HS-5 (cell line): Measurements from ENCODE around the gene SLC12A1.

Experiments
- DNase-seq: peaks from one replicate; pipeline ENCODE4 v3.0.0-alpha.2; 2012; ENCODE audit warnings: low read depth

SLC12A1 gene

DNA sequence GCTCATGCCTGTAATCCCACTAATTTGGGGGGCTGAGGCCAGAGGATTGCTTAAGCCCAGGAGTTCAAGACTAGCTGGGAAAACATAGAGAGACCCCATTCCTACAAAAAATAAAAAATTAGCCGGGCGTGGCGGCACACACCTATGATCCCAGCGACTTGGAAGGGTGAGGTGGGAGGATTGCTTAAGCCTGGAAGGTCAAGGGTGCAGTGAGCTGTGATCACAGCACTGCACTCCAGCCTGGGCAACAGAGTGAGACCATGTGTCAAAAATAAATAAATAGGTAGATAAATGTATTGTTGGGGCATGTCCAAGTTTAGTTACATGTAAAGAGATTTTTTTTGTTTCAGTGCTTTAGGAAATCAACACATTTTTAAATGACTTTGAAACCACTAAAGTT is 36.4 kb downstream of the SLC12A1 start:
- no peak for DNase-seq

DNA sequence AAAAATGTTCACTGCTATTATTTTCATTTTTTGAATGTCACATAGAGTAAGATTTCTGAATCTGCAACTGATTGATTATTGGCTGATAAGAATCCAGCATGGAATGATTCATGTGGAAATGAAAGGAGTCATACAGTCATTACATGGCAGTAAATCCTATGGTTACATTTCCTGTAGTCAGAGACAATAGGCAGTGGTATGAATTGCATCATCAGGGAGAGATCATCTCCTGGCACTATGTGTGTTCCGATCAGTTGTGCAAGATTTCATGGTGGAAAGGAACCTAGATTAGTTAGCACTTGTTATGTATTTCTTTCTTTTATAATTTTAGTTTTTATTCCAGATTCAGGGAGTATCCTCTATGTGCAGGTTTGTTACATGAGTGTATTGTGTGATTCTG is 38.8 kb downstream of the SLC12A1 start:
- DNase-seq: peak; percentile 70

DNA sequence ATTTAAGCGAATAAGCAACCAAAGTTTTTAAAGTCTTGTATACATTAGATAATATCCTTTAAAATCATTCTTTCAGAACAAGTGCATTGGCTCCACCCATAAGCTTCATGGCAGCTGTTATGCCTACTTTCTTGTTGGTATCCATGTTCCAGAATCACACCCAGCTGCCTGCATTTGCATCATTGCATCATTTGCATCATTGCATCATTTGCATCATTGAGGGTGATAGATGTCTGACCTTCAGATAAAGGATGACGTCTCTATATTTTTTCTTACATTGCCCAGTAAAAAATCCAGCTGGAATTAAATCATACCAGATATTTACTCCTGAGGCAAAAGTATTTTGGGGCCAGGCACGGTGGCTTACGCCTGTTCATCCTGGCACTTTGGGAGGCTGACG is 42.3 kb downstream of the SLC12A1 start:
- DNase-seq: no peak

DNA sequence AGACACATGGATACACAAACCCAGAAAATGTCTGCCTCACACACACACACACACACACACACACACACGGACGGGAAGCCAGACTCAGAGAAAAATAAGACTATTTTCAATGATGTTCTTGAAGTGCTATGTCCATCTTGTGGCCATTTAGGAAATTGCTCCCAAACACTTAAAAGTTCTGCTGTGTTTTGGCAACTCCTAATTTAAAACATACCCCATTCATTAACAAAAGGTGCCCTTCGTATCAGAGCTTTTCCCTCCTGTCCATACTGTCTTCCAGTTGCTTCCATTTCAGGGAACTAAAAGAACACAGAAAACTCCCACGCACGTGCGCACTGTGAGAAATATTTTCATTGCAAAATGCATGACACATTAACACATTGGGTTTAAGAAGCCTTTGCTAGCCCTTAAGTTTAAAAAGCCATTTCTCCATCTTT is 44.6 kb downstream of the SLC12A1 start:
- DNase-seq: peak; percentile 53

DNA sequence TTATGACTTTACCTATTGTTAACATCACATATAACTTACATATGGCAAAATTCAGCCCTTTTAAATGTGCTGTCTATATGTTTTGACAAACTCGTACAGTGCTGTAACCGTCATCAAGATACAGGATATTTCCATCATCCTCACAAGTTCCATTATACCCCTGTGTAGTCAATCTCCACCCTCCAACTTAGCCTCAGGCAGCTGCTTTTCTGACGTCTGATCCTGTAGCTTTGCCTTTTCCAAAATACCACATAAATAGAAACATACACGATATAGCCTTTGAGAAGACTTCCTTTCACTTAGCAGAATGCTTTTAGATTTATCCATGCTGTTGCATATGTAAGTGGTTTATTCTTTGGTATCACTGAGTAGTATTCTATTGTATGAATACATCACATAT is 47.1 kb downstream of the SLC12A1 start:
- DNase-seq: no peak

DNA sequence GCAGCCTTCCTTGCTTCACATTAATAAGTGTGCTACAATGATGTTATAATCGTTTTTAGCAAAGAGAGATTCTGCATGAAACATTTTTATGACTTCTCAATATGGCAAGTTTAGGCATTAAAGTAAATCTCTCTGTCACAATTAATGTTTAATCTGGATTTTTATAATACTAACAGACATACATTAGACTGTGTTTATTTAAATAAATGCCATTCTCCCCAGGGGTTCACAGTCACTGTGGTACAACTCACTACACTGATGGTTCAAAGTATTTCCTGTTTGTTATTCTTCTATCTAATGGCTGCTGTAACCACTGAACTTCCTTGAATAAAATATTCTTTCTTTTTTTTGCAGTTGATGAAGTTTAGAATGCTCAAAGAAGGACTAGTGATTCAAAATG is 59.0 kb downstream of the SLC12A1 start:
- no peak for DNase-seq

DNA sequence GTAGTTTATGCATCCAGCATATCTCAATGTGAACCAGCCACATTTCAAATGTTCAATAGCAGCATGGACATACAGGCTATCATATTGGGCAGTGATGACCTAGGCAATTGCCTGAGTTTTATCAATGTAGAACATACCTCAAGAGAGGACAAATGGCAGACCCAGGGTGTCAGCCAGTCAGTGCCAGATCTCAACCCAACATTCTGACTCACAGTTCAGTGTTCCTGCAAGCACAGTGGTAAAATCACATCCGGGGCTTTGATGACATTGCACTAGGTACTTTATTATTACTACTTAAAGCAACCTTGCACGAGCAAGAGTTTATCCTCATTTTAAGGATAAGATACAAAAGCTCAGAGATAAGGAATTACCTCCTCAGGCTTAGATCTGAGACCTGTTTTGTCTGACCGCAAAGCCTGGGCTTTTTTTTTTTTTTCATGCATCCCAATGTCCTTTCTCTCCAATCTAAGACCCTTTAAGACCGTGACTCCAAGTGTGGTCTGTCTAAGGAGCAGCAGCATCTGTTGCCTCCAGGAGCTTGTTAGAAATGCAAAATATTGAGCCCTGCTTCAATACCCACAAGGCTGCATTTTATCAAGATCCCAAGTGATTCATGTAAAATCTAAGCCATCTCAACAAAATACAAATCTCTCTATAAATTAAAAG is 60.1 kb downstream of the SLC12A1 start:
- DNase-seq: no peak

DNA sequence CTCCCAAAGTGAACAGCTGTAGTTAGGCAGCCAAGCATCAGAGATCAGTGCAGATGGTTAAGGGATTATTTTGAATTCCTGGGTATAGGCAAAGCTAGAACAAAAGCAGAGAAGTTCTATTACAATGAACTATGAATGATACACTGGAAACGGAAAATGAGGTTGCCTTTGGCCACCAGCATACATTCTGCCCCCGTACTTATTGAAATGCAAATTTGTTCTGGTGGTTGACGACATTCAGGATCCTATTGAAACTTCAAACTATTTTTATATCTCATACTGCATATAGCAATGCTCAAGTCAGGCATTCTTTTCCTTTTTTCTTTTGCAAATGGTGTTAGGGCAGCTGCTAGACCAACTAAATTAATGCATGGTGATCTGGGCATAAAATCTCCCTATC is 61.7 kb downstream of the SLC12A1 start:
- DNase-seq: no peak

DNA sequence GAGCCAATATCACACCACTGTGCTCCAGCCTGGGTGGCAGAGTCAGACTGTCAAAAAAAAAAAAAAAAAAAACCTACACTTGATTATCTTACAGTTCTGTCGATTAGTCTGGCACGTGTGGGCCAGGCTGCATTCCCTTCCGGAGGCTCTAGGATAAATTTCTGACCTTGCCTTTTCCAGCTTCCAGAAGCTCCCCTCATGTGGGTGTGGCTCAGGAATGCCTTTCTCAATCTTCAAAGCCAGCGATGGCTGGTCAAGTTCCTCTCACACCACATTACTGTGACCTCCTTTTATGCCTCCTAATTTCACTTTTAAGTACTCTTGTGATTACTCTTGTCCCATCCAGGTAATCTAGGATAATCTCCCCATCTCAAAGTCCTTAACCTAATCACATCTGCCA is 66.9 kb downstream of the SLC12A1 start:
- no peak for DNase-seq

DNA sequence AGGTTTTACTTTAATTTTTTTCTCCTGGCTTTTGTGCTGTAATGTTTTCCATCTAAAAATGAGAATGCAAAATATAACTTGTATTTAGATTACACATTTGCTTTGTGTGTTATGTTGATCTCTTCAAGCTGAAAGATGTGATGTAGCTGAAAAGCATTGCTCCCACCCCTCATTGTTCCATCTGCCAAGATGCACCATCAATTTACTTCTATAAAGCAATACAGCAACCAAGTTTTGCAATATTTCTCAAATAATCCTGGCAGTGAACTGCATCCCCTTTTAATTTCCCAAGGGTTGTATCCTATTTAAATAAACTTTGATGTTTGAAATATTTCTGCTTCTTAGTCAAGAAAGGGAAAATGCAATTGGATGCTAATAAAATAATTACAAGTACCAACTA is 72.6 kb downstream of the SLC12A1 start:
- DNase-seq: no peak

DNA sequence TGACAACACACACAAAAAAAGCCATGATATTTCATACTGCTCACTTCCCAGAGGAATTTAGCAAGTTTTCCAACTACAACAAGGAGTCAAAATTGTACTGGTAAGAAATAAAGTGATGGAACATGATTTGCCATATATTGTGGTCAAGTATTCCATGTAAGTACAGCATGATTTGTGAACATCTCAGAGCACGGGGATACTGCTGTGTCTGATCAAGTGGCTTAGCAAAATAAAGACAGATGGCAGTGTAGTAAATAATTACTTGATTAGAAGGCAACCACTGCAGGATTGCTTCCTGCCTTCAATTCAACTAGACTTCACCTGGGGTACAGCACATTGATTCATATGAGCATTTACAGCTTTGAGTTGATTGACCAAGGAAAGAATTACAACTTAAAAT is 73.5 kb downstream of the SLC12A1 start:
- no peak for DNase-seq

DNA sequence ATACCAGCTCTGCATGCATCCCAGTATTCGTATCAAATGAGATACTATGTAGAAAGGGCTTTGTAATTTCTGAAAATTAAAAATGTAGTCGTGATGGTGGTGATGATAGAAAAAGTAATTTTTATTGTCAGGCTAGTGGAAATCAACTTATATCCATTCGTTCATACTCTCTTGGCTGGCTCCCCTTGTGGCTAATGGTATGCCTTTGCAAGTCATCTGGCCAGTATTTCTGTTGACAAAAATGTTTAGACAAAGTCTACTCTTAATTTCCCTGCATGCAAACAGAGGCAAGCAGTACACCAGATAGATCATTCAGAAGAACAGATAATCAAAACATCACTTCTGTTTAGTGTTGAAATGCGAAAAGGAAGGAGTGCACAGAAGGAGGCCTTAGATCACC is 75.6 kb downstream of the SLC12A1 start:
- no peak for DNase-seq

DNA sequence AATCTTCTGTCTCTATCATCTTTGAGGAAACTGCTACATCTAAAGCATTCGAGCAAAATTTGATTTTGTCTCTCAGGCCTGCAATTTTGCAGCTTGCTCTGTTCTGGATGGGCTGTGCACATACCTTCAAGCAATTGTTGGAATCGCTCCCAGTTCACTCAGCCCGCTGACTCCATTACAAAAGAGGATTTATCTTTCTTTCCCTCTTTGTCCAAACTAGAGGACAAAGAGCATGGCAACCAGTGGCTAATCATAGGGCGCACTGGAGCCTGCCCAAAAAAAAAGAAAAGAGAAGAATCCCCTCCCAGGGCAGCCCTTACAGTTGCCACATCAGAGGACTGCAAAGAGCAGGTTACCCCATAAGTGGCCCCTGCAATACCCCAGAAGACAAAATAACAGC is 76.1 kb downstream of the SLC12A1 start:
- no peak for DNase-seq

DNA sequence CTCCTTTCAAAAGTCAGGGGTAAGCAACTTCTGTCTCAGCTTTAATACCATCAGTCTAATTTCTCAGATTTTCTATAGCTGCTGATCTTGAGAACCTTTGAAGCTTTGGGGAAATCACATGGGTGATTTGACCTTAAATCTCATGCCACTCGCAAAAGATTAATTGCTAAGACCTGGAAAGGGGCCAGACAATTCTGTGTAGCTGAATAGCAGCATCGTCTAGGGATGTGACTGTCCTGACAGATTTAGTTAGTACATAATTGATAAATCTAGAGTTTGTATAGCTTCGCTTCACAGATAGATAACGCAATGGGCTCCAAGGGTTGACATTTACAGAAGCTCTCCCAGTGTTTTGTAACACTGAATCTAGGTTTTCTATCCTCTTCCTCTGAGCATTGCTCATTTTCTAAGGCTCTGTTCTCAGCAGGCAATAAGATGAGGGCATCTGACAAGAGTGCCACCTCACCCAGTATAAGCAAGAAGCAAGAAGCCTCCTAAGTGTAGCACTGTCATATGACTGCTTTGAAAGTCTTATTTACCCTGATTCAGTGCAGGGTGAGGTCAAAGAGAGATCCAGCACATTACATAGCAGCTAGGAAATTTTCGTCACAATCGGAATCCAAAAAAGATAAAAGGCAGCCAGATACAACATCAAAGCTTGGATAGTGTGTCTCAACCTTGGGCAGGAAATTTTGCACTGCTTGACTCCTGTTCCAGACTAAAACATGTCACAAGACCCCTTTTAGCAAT is 77.5 kb downstream of the SLC12A1 start:
- DNase-seq: no peak

DNA sequence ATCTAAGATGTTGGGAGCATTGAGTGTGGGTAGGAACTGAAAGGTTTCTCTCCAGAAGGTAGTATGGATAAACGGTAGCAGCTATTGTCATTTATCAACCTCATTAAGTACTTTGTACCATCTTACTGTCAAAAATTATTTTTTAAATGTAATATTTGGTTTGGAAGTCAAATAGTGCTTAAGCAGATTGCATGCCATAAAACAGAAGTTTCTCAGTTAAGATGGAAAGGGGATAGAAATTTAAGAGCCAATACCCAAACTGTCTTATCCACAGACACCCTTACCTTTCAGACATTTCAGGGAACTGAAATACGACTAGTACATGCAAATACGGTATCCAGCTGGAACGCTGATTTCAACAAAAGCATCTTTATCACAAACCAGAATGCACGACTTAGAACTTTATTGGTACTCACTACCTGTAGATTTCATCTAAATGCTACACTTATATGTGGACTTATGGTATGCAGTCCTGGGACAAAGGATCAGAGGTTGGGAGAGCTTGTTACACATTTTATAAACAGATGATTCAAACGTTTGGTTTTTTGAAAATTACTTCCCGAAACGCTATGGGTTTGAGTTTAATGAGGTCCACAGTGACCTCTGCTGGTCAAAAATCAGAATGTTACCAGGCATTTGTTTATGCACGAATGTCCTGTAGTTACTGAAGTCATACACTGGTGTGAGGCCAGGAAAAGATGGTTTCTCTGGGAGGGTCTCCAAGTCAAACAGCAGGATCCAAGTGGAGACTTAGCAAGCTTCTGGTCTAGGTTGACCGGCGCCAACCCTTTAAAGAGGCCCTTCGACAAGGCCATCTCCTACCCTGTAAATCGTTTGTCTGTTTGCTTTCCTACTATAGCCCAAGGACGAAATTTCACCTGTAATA is 79.5 kb downstream of the SLC12A1 start:
- DNase-seq: peak; percentile 72

DNA sequence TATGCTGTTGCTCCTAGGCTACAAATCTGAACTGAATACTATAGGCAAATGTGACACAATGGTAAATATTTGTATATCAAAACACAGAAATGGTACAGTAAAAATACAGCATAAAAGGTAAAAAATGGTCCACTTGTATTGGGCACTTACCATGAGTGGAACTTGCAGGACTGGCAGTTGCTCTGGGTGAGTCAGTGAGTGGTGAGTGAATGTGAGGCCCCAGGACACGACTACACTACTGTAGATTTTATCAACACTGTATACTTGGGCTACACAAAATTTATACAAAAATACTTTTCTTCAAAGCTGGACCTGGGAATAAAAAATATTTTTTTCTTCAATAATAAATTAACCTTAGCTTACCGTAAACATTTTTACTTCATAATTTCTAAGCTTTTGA is 83.5 kb downstream of the SLC12A1 start:
- DNase-seq: no peak

DNA sequence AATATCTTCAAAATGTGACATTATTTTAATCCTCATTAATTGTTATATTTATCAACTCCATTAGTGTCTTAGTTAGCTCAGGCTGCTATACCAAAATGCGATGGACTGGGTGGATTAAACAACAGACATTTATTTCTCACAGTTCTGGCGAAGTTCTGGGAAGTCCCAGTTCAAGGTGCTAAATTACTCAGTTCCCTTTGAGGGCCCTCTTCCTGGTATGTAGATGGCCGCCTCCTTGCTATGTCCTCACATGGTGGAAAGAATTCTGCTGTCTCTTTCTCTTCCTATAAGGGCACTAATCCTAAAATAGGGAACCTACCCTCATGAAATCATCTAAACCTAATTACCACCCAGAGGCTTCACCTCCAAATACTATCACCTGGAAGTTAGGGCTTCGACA is 86.4 kb downstream of the SLC12A1 start:
- DNase-seq: no peak

DNA sequence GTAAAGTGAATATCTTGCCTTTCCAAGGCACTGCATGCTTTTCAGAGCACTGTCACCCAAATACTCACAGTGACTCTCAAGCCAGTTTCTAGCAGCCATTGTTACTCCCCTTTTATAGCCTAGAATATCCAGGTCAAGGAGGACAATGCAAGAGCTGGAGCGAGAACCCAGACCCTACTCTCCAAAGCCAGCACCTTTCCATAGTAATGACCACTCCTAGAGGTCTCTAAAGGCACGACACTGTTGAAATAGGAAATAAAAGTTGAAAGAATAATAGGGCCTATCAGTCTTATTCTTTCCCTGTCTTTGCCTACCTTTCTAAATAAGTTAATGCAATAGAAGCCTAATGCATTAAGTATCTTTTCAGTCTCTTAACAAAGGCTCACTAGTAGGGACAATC is 91.6 kb downstream of the SLC12A1 start:
- no peak for DNase-seq

DNA sequence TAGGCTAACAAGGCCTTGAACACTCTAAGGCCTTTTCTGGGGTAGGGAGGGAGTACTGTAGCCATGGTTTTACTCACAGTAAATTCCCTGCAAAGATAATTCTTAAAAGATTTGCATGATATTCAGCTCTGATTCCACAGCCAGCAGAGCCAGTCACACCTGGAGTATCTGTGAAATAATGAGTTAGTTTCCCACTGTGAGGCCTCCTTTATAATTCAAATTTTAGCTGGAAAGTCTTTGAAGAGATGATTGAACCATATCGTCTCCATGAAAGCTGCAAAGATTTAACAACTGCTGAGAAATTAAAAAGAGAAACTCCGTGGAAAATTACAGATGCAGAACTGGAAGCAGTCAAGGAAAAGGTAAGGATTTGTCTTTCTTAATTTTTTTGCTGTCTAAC is 92.8 kb downstream of the SLC12A1 start:
- no peak for DNase-seq

DNA sequence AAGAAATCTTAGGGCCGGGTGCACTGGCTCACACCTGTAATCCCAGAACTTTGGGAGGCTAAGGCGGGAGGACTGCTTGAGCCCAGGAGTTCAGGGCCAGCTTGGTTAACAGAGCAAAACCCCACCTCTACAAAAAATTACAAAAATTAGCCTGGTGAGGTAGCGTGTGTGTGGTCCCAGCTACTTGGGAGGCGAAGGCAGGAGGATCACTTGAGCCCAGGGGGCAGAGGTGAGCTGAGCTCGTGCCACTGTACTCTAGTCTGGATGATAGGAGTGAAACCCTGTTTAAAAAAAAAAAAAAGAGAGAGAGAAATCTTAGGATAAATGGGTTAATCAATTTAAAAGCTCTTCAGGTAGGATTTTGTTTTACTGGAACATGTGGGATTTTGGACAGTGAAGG is 93.9 kb downstream of the SLC12A1 start:
- DNase-seq: no peak

DNA sequence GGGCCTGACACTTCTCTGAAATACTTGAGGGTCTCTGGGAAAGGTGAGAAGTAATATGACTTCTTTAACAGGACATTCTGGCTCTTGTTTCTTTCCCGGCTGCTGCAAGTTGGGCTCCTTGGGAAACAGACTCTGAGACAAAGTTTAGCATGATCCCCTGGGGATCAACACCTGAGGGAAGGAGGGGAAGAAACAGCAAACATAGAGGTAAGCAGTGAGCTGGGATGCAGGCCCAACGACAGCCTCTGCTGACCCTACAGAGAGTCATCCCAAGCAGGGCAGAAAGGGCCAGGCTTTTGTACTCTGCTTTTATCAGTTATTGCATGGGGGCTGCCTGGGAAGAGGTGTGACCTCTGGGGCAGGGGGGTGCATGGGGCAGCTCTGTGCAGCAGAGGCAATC is 98.3 kb downstream of the SLC12A1 start:
- DNase-seq: no peak

DNA sequence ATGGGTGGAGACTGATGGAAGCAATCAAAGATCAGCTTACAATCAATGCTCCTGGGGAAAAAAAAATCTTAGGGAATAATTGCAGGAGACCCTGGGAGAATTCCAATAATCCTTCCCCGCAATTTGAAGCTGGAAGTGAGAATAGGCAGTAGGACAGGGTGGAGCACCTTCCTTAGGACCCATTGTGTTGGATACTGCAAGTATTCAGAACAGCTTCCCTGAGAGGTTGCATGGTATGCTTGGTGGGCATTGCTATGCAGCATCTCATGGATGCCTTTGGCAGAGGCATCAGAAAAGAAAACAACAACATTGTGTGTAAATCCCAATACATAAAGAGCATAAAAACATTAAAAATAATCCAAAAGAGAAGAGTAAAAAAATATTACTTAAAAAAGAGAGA is 100.5 kb downstream of the SLC12A1 start:
- no peak for DNase-seq

DNA sequence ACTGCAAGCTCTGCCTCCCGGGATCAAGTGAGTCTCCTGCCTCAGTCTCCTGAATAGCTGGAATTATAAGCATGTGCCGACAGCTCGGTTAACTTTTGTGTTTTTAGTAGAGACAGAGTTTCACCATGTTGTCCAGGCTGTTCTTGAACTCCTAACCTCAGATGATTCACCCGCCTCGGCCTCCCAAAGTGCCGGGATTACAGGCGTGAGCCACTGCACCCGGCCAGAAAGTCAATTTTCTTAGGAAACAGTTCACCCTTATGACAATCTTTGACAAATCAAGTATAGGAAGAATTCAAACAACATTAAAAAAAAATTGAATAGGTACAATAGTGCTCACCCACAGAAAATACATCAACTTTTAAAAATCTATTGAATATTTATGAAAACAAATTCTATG is 101.5 kb downstream of the SLC12A1 start:
- DNase-seq: no peak
